ENCODE measurements around the gene TMEM178B.
"Not testable (repeated sequence)": the region's sequence is repeated elsewhere in the genome, so short reads cannot be mapped to it uniquely, and the experiment has no call there.

The TMEM178B gene

DNA sequence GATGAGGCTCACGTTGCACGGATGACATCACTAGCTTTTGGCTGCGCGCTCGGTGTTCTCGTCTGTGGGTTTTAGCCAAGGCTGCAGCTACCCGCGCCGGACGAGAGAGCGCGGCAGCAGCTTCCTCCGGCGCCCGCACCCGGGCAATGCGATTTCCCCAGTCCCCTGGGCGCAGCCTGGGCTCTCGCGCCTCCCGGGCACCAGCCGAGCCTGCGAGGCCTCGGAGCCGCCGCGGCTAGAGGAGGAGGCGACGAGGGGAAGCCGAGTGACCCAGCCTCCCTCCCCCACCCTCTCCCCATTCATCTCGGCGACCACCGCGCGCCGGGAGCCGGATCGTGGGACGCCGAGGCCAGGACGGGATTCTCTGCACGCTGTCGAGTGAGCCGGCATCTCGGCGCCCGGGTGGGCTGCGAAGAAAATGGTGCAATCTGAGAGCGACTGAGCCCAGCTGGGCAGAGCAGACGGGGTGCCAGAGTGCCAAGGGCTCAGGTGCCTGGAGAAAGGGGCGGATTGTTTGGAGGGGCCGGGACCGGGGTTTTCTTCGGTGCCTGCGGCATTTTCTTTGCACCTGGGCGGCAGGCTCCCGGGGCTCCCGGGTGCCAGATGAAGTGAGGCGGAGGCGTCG, 1.2 kb upstream of the TMEM178B start:
- Histone ChIP-seq H3K4me3 (peak overlapping the region; percentile 9 to 46 (median 28)), H3K27ac (no peak overlapping the region)

DNA sequence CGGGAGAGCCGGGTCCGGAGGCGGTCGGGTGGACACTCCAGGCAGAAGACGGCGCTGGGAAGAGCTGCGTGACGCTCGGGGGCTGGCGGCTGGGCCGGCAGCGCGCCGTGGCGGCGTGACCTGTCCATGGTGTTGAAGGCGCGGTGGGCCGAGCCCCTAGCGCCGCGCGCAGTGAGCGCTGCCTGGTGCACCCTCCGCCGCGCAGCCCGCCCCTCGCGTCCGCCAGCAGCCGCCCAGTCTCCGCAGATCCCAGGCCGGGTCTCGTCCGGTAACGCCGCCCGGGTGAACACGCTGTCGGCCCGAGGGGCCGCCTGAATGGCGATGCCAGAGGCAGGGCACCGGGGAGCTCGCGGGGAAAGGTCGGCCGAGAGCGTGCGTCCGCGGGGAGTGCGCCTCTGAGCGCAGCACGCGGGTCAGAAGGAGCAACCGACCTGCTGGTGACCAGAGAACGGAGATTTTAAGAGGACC, 657 bp upstream of the TMEM178B start:
- Histone ChIP-seq H3K27ac (no peak overlapping the region), H3K4me3 (peak overlapping the region; percentile 9 to 46 (median 28))

DNA sequence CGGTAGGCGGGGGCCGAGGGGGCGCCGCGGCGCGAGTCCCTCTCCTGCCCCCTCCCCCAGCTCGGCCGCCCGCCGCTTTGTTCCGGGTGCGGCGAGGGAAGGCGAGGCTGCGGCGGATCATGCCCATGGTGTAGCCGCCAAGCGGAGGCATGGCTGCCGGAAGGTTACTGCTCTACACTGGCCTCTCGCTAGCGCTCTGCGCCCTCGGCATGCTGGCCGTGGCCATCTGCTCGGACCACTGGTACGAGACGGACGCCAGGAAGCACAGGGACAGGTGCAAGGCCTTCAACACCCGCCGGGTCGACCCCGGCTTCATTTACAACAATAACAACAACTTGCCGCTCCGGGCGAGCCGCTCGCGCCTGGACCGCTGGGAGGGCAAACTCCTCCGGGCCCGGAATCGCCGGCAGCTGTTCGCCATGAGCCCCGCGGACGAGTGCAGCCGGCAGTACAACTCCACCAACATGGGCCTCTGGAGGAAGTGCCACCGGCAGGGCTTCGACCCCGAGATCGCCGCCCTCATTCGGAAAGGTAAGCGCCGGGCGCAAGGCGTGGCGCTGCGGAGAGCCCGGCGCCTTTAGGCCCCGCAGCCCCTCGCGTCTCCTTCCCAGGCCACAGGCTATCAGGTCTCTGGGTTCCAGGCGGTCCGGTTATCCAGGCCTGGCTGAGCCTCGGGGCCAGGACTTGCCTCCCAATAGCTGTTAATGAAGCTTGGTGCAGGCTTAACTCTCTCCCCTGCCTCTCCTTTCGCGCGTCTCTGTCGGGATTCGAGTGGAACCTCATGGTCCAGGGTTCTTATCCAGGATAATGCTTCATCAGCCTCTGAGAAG, 513 bp downstream of the TMEM178B start:
- Histone ChIP-seq H3K27ac (no peak overlapping the region), H3K4me3 (peak overlapping the region; percentile 9 to 46 (median 28))

GRCh38 chr7:141074997-141075396, 1.1 kb downstream of the TMEM178B start:
- peak overlapping the region in 1 of 7 experiments; percentile 46 for H3K4me3 ChIP-seq
- H3K27ac ChIP-seq: no peak overlapping the region

DNA sequence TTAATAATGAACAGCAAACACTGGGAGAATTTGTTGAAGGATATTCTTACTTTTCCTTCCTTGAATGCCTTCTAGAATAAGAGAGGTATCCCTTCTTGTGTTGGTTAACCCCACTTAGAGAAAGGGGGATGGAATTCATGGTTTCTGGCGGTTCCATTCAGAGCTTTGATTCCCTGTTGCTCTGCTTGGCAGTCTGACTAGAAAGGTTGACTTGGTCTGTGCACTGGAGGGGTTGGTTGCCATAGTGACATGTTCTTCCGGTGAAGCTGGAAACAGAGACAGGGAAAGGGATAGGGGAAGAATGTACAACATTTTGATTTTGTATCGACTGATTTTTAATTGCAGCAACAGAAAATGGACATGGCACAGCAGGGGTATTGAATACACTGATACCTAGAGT, 2.5 kb downstream of the TMEM178B start:
- Histone ChIP-seq H3K27ac (no peak overlapping the region), H3K4me3 (no peak overlapping the region)

DNA sequence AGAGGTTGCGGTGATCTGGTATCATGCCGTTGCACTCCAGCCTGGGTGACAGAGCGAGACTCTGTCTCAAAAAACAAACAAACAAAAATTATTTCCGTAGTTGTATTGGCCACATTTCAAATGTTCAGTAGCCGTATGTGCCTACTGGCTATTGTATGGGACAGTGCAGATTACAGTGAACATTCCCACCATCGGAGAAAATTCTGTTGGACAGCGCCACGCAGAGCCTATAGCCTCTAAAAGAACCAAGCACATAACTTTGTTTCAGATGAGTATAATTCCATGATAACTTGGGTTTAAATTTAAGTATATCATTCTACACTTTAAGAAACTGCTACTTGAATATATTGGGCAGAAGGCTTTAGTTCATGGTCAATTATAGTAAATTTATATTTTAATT, 5.4 kb downstream of the TMEM178B start:
- H3K4me3 ChIP-seq: no peak overlapping the region
- H3K27ac ChIP-seq: no peak overlapping the region

DNA sequence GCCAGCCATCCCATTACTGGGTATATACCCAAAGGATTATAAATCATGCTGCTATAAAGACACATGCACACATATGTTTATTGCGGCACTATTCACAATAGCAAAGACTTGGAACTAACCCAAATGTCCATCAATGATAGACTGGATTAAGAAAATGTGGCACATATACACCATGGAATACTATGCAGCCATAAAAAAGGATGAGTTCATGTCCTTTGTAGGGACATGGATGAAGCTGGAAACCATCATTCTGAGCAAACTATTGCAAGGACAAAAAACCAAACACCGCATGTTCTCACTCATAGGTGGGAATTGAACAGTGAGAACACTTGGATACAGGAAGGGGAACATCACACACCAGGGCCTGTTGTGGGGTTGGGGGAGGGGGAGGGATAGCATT, 15.6 kb downstream of the TMEM178B start:
- not testable (repeated sequence) for H3K4me3 ChIP-seq, H3K27ac ChIP-seq

- H3K4me3 ChIP-seq: no peak overlapping the region
- H3K27ac ChIP-seq: no peak overlapping the region
These were observed 20.6 kb downstream of the TMEM178B start for GRCh38 chr7:141094336-141095070.

GRCh38 chr7:141097430-141097829, 23.6 kb downstream of the TMEM178B start:
- Histone ChIP-seq H3K4me3 (no peak overlapping the region), H3K27ac (no peak overlapping the region)

DNA sequence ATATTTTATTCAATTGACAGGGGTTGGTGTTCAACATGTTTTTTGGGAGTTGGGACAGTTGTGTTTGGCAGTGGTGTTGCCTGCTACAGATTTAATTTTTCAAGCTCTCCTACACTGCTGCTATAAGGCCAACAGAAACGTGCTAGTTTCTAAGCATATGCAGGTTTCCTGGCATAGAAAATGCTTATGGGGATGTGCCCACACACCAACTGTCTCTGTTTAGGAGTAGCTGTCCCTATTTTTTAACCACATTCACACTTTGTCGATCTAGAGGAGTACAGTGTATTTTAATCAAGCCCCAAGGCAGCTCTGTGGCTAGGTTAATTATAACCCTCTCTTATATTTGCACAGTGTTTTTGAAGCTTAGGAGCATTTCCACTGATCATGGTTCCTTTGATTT, 28.6 kb downstream of the TMEM178B start:
- H3K4me3 ChIP-seq: no peak overlapping the region
- no peak overlapping the region for H3K27ac ChIP-seq

DNA sequence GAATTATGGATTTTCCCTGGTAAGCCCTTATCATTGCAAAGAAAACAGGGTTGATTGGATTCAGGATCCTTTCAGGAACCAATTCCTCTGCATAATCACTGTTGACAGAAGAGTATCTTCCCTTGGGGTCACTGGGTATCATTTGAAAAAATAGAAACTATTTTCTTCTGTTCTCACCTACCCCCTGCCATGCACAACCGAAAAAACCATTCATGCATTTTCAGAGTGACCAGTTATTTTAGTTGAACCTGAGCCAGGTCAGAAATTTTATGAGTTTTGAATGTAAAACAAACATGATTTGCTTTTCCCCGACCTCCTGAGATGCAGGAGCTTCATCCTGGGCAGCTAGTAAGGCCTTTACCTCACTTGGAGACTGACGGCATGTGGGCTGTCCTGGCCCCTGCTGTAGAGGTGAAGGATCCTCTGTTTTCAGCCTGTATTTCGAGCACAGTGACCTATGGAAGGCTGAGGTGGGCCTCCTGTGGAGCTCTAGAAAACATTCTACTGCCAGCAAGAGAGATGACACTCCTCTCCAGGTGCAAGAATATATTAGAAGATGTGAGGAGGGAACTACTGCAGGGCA, 30.1 kb downstream of the TMEM178B start:
- no peak overlapping the region for H3K27ac ChIP-seq
- no peak overlapping the region for H3K4me3 ChIP-seq

DNA sequence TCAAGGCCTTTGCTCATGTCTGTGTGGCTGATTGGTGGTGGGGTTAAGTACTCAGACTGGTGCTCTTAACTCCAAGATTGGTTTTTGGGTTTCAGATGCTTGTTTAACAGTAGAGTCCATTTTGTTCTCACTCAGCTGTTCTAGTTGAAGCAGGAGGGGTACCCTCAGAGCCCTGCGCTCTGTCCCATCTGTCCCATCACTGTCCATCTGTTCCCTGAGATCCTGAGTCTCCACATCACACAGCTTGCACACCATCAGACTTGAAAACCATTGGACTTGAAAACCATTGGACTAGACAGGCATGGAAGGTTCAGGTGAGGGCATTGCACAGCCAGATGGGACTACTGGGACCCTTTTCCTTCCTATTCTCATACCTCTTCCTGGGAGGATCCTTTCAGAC, 39.3 kb downstream of the TMEM178B start:
- Histone ChIP-seq H3K4me3 (no peak overlapping the region), H3K27ac (no peak overlapping the region)

- Histone ChIP-seq H3K4me3 (no peak overlapping the region), H3K27ac (no peak overlapping the region)
These were observed 40.3 kb downstream of the TMEM178B start for GRCh38 chr7:141114029-141114664.

DNA sequence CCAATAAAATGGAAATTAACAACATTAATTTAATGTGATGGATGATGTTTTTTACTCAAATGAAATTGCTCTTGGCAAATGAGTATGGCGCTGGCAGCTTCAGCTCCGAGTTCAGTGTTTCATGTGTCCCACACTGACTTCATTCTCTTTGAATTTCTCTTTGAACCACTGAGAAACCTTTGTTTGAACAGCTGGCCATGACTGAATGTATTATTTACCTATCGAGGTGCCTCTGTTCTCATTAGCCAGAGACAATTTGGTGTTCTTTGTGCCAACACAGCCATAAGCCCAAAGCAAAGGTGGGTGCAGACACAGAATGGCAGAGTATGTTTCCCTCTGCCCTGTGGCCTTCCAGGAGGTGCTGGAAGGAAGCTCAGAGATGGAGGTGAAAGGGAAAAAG, 42.1 kb downstream of the TMEM178B start:
- H3K27ac ChIP-seq: no peak overlapping the region
- no peak overlapping the region for H3K4me3 ChIP-seq

- H3K27ac ChIP-seq, H3K4me3 ChIP-seq: not testable (repeated sequence)
These were observed 42.8 kb downstream of the TMEM178B start for GRCh38 chr7:141116661-141117060.

- no peak overlapping the region for H3K27ac ChIP-seq
- no peak overlapping the region for H3K4me3 ChIP-seq
These were observed 44.9 kb downstream of the TMEM178B start for GRCh38 chr7:141118767-141119166.

DNA sequence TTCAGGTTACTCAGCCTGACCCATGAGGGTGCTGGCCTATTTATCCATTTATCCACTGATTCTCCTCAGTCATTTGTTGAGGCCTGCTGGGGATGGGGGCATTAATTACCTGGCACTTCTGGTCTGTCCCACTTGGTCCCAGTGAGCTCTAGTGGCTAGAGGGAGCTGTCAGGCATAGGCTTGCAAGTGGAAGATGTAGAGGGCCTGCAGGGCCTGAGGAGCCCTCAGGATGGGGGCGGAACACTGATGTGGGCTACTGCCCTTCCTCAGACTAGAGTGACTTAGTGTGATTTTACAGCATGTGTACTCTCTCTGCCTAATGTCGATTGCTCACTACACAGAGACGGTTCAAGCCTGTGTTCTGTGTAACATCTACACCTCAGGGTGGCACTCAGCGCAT, 45.3 kb downstream of the TMEM178B start:
- Histone ChIP-seq H3K27ac (no peak overlapping the region), H3K4me3 (no peak overlapping the region)

- no peak overlapping the region for H3K27ac ChIP-seq
These were observed 48.9 kb downstream of the TMEM178B start for GRCh38 chr7:141122736-141123135.

GRCh38 chr7:141123522-141123921, 49.7 kb downstream of the TMEM178B start:
- Histone ChIP-seq H3K27ac (no peak overlapping the region), H3K4me3 (no peak overlapping the region)

More at GRCh38 chr7:141122736-141123135, 48.9 kb downstream of the TMEM178B start:
- no peak overlapping the region for H3K4me3 ChIP-seq

- H3K4me3 ChIP-seq: no peak overlapping the region
- no peak overlapping the region for H3K27ac ChIP-seq
These were observed 52.2 kb downstream of the TMEM178B start for GRCh38 chr7:141126107-141126506.

Measured in skin epidermis (tissue), 12 donors.